Osteoblast (primary cell): Measurements from ENCODE around the gene STRN4. TPM values are rescaled to one million over a fixed set of nuclear protein-coding genes. Genes with fewer than 3 reads are reported as not detected.
A peak's percentile ranks its signal among the peaks of the same experiment; 100 is the strongest.

Source experiments
- DNase-seq: peaks from one replicate; pipeline ENCODE4 v3.0.0; 2011; ENCODE audit warnings: low spot score, mixed read lengths; ENCODE audit not compliant: insufficient read length; ENCODE audit errors: missing footprints
- H2AFZ ChIP-seq: 2 replicates; pipeline ENCODE4 v1.6.0; 2011; ENCODE audit warnings: mild to moderate bottlenecking, low read length
- H3K27ac ChIP-seq: 2 replicates; pipeline ENCODE4 v1.5.1; 2011; ENCODE audit warnings: mild to moderate bottlenecking, low read depth, low read length, moderate library complexity
- H3K27me3 ChIP-seq: 2 replicates; pipeline ENCODE4 v1.6.0; 2012; ENCODE audit warnings: mild to moderate bottlenecking, control low read depth, inconsistent platforms, low read length, moderate library complexity; ENCODE audit not compliant: insufficient read depth
- H3K36me3 ChIP-seq: 2 replicates; pipeline ENCODE4 v1.5.1; 2011; ENCODE audit warnings: mild to moderate bottlenecking, low read length, control low read depth, moderate library complexity; ENCODE audit not compliant: insufficient read depth
- H3K4me1 ChIP-seq: 2 replicates; pipeline ENCODE4 v1.5.1; 2011; ENCODE audit warnings: mild to moderate bottlenecking, low read length, control low read depth, moderate library complexity; ENCODE audit not compliant: insufficient read depth
- H3K4me2 ChIP-seq: 2 replicates; pipeline ENCODE4 v1.6.0; 2011; ENCODE audit warnings: mild to moderate bottlenecking, low read length; ENCODE audit not compliant: insufficient read depth
- H3K4me3 ChIP-seq: fragments of 200-600 bp; sonication (generic); 3 replicates; pipeline ENCODE4 v1.5.1; 2012; ENCODE audit warnings: mild to moderate bottlenecking, low read length, inconsistent platforms; ENCODE audit not compliant: insufficient read depth
- H3K79me2 ChIP-seq: 2 replicates; pipeline ENCODE4 v1.6.0; 2012; ENCODE audit warnings: mild to moderate bottlenecking, low read length, control low read depth, inconsistent platforms; ENCODE audit not compliant: insufficient read depth
- H3K9me3 ChIP-seq: 2 replicates; pipeline ENCODE4 v1.5.1; 2011; ENCODE audit warnings: low read depth, low read length, control low read depth
- H4K20me1 ChIP-seq: 2 replicates; pipeline ENCODE4 v1.6.0; 2012; ENCODE audit warnings: mild to moderate bottlenecking, low read length, control low read depth; ENCODE audit not compliant: insufficient read depth
- total RNA-seq: library from RNA; depleted of rRNA; stranded (reverse); fragments of >200 nt; gene quantifications from 2 replicates; pipeline ENCODE4 v1.2.3, GENCODE V29; 2012
- TF ChIP-seq, protein P1 (sequence below): IDR thresholded peaks from 2 replicates; pipeline ENCODE4 v1.5.1; 2011; ENCODE audit warnings: mild to moderate bottlenecking, low read depth, low read length, moderate library complexity; ENCODE audit errors: extremely low read depth

The STRN4 gene
- total RNA-seq, 1 donor: 56.5 TPM

DNA sequence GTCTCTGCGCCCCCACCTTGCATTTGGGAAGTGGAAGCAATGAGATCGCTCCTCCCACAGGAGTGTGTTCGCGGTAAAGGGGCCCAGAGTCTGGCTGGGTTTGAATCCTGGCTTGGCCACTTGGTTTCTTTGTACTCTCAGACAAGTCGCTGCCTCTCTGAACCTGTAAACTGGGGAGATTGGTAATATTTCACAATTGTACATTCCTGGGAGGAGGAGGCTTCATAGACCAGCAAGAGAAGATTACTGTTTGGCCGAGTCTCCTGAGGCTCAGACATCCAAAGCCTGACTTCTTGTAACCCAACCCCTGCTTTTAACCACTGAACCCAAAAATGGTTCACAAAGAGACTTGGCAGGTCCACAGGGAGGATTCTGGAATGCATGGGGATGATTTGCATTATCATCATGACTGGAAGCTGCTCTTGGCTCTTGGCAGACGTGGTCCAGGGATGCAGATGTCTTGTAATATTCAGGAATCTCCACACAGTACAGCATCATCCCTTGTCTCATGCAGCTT is 13.6 kb upstream of the STRN4 start:
- H3K27ac ChIP-seq: peak overlapping the region; percentile 61
- H3K4me1 ChIP-seq: peaks cover 28% of the 10 kb centered on the region
- TF ChIP-seq, protein P1, sequence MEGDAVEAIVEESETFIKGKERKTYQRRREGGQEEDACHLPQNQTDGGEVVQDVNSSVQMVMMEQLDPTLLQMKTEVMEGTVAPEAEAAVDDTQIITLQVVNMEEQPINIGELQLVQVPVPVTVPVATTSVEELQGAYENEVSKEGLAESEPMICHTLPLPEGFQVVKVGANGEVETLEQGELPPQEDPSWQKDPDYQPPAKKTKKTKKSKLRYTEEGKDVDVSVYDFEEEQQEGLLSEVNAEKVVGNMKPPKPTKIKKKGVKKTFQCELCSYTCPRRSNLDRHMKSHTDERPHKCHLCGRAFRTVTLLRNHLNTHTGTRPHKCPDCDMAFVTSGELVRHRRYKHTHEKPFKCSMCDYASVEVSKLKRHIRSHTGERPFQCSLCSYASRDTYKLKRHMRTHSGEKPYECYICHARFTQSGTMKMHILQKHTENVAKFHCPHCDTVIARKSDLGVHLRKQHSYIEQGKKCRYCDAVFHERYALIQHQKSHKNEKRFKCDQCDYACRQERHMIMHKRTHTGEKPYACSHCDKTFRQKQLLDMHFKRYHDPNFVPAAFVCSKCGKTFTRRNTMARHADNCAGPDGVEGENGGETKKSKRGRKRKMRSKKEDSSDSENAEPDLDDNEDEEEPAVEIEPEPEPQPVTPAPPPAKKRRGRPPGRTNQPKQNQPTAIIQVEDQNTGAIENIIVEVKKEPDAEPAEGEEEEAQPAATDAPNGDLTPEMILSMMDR: no peak
- H3K79me2 ChIP-seq: peaks cover 5% of the 10 kb centered on the region
- peak overlapping the region; percentile 53 for H3K4me2 ChIP-seq
- no peaks in the 10 kb centered on the region for H3K27me3 ChIP-seq
- peak; percentile 98 for DNase-seq
- H2AFZ ChIP-seq: no peak overlapping the region
- no peaks in the 10 kb centered on the region for H3K9me3 ChIP-seq
- no peak overlapping the region for H3K4me3 ChIP-seq
- H4K20me1 ChIP-seq: no peaks in the 10 kb centered on the region
- peaks cover 10% of the 10 kb centered on the region for H3K36me3 ChIP-seq

DNA sequence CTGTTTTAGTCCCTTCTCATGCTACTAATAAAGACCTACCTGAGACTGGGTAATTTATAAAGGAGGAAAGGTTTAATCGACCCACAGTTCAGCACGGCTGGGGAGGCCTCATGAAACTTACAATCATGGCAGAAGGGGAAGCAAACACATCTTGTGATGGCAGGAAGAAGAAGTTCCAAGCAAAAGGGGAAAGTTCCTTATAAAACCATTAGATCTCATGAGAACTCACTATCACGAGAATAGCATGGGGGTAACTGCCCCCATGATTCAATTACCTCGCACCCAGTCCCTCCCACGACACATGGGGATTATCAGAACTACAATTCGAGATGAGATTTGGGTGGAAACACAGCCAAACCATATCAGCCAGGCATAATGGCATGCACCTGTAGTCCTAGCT is 13.0 kb upstream of the STRN4 start:
- Histone ChIP-seq H3K4me1 (peaks cover 31% of the 10 kb centered on the region), H3K4me3 (no peak overlapping the region), H3K79me2 (peaks cover 5% of the 10 kb centered on the region), H2AFZ (no peak overlapping the region), H3K9me3 (no peaks in the 10 kb centered on the region), H3K27ac (peak overlapping the region; percentile 61), H3K27me3 (no peaks in the 10 kb centered on the region), H3K36me3 (peaks cover 10% of the 10 kb centered on the region), H3K4me2 (peak overlapping the region; percentile 53), H4K20me1 (no peaks in the 10 kb centered on the region)
- TF ChIP-seq, protein P1: no peak
- no peak for DNase-seq

DNA sequence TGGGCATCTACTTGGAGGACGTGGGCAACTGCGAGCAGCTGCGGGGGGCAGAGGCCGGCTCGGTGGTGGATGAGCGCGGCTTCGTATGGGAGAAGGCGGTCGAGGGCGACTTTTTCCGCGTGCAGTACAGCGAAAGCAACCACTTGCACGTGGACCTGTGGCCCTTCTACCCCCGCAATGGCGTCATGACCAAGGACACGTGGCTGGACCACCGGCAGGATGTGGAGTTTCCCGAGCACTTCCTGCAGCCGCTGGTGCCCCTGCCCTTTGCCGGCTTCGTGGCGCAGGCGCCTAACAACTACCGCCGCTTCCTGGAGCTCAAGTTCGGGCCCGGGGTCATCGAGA is 10.3 kb upstream of the STRN4 start:
- H3K9me3 ChIP-seq: no peaks in the 10 kb centered on the region
- no peaks in the 10 kb centered on the region for H4K20me1 ChIP-seq
- H2AFZ ChIP-seq: no peak overlapping the region
- H3K4me2 ChIP-seq: no peak overlapping the region
- H3K36me3 ChIP-seq: peaks cover 21% of the 10 kb centered on the region
- DNase-seq: no peak
- TF ChIP-seq, protein P1: no peak
- H3K4me1 ChIP-seq: peaks cover 30% of the 10 kb centered on the region
- H3K4me3 ChIP-seq: no peak overlapping the region
- H3K79me2 ChIP-seq: peaks cover 5% of the 10 kb centered on the region
- H3K27ac ChIP-seq: no peak overlapping the region
- H3K27me3 ChIP-seq: no peaks in the 10 kb centered on the region

DNA sequence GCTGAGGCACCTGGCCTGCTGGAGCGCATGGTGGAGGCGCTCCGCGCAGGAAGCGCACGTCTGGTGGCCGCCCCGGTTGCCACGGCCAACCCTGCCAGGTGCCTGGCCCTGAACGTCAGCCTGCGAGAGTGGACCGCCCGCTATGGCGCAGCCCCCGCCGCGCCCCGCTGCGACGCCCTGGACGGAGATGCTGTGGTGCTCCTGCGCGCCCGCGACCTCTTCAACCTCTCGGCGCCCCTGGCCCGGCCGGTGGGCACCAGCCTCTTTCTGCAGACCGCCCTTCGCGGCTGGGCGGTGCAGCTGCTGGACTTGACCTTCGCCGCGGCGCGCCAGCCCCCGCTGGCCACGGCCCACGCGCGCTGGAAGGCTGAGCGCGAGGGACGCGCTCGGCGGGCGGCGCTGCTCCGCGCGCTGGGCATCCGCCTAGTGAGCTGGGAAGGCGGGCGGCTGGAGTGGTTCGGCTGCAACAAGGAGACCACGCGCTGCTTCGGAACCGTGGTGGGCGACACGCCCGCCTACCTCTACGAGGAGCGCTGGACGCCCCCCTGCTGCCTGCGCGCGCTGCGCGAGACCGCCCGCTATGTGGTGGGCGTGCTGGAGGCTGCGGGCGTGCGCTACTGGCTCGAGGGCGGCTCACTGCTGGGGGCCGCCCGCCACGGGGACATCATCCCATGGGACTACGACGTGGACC is 9.7 kb upstream of the STRN4 start:
- no peaks in the 10 kb centered on the region for H3K27me3 ChIP-seq
- H3K36me3 ChIP-seq: peaks cover 24% of the 10 kb centered on the region
- DNase-seq: peak; percentile 42
- H3K27ac ChIP-seq: no peak overlapping the region
- no peak overlapping the region for H3K4me3 ChIP-seq
- no peaks in the 10 kb centered on the region for H3K9me3 ChIP-seq
- TF ChIP-seq, protein P1: no peak
- no peaks in the 10 kb centered on the region for H4K20me1 ChIP-seq
- H2AFZ ChIP-seq: no peak overlapping the region
- H3K4me1 ChIP-seq: peaks cover 26% of the 10 kb centered on the region
- no peak overlapping the region for H3K4me2 ChIP-seq
- peaks cover 5% of the 10 kb centered on the region for H3K79me2 ChIP-seq
